Testis (tissue), 2 donors: ENCODE results near the gene HMGN1.

Experiments used
- CTCF ChIP-seq, 3 experiments: fragments of 450-650 bp in 2 of 3; fragments of 200-600 bp in 1 of 3; sonication (generic) in 1 of 3; IDR thresholded peaks; one replicate each; pipeline ENCODE4 v1.5.1; 2016 to 2019; ENCODE audit warnings: antibody characterized with exemption in 3 of 3, mild to moderate bottlenecking in 2 of 3, moderate library complexity in 1 of 3
- POLR2A ChIP-seq: fragments of 450-650 bp; IDR thresholded peaks from one replicate; pipeline ENCODE4 v1.6.1; 2017; ENCODE audit warnings: antibody characterized with exemption, mild to moderate bottlenecking, moderate library complexity

DNA sequence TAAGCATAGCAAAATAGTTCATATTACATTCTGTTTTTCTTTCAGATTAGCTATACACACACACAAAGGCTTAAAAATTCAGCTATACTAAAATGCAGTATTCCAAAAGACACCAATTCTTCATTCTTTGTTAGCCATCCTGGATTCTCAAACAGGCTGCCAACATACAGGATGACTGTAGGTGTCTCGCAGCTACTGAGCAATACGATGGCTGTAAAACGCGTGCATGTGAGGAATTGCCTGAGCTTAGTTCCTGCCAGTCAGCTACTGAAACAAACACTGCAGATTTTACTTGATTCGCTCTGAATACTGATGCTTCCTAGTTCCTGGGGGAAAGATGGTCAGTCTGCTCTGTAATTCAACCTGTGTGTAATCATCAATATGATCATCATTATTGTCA lies 24.7 kb upstream of the HMGN1 start:
- TF ChIP-seq CTCF (IDR thresholded peaks at IDR 0.05) (no peak), POLR2A (no peak)
